ENCODE measurements around the gene TTC23. TPM values are rescaled to one million over a fixed set of nuclear protein-coding genes. Genes with fewer than 3 reads are reported as not detected.

Gene TTC23, protein sequence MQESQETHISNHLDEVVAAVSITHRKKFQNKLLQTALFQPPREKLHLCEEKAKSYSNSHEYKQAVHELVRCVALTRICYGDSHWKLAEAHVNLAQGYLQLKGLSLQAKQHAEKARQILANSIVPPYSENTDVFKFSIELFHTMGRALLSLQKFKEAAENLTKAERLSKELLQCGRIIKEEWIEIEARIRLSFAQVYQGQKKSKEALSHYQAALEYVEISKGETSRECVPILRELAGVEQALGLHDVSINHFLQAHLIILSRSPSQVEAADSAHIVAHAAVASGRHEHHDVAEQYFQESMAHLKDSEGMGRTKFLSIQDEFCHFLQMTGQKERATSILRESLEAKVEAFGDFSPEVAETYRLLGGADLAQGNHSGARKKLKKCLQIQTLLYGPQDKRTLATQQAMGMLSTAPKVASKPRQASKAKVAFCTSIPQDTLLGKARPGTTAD
- polyA plus RNA-seq (2011; rRNA removed) (7.0 and 18.7 TPM in 2 replicates), polyA plus RNA-seq (2017; fragmentation: RNase III; extraction: RNeasy Plus Mini Kit Qiagen cat#74134 plus additional on column Dnase treatment) (16.5 to 17.4 TPM (median 17.4 TPM) in 3 replicates), polyA minus RNA-seq (2011; rRNA and poly(A)+ RNA removed) (7.9 and 8.4 TPM in 2 replicates)
- 2.3 and 3.7 TPM in 2 replicates for polyA plus RNA-seq (2012; cell fraction: cytosol; rRNA removed)
- polyA plus RNA-seq (2012; cell fraction: nucleus; rRNA removed), result 3.4 and 6.9 TPM in 2 replicates

DNA sequence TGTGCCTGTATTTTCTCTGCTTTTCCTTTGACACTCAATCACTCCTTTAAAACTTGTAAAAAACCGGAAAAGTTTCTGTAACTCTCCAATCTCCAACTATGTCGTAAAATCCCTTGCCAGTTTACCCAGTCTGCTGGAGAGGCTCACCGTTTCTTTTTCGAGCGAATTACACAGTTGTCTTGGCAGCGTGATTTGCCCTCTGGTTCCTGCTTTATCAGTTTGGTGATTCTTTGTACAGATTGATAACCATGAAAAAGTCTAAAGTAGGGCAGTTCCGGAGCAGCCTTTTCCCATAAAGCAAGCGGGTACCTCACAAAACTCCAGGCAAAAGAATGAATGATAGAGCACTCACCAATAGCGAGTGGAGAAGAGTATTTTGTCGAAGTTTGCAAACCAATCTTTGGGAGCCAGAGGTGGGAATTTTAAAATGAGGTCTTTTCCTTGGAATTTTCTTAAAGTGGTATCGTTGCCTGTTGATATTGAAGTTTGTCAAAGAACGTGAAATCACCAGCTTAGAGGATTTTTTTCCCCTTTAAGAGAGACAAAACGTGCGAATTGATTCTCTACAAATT is at the start of gene TTC23:
Gene TTC23 (minus strand): TSS at position 312 of the 572 bp plus-strand sequence. CDS start 20,869 bp downstream, outside the sequence.
- peaks cover 15% of the 10 kb centered on the region; the same call in 2 of the 3 replicates for H3K4me1 ChIP-seq
- WGBS (ENCODE audit: missing lambda C conversion rate), result 1% methylated on average over 14 of the region's 14 CpGs
- DNase-seq (ENCODE audit: low read depth in 1 of 2, low spot score in 1 of 2) (peak; percentile 86 to 91), FAIRE-seq (peak; percentile 100), ATAC-seq (peak; percentile 52 to 71; a peak in 5 of 6 replicates)
- TF ChIP-seq PHF8 (IDR thresholded peaks at IDR 0.05; ENCODE audit: borderline replicate concordance, low read depth), result 0 out of 2 replicates have a peak, but pooled peaks have one; percentile 22
- TF ChIP-seq, protein P1, sequence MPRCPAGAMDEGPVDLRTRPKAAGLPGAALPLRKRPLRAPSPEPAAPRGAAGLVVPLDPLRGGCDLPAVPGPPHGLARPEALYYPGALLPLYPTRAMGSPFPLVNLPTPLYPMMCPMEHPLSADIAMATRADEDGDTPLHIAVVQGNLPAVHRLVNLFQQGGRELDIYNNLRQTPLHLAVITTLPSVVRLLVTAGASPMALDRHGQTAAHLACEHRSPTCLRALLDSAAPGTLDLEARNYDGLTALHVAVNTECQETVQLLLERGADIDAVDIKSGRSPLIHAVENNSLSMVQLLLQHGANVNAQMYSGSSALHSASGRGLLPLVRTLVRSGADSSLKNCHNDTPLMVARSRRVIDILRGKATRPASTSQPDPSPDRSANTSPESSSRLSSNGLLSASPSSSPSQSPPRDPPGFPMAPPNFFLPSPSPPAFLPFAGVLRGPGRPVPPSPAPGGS (IDR thresholded peaks at IDR 0.05), result 0 out of 3 replicates have a peak, but pooled peaks have one; percentile 43
- TF ChIP-seq, protein P2, sequence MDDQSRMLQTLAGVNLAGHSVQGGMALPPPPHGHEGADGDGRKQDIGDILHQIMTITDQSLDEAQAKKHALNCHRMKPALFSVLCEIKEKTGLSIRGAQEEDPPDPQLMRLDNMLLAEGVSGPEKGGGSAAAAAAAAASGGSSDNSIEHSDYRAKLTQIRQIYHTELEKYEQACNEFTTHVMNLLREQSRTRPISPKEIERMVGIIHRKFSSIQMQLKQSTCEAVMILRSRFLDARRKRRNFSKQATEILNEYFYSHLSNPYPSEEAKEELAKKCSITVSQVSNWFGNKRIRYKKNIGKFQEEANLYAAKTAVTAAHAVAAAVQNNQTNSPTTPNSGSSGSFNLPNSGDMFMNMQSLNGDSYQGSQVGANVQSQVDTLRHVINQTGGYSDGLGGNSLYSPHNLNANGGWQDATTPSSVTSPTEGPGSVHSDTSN (IDR thresholded peaks at IDR 0.05), result peak; percentile 91
- TF ChIP-seq, protein P3, sequence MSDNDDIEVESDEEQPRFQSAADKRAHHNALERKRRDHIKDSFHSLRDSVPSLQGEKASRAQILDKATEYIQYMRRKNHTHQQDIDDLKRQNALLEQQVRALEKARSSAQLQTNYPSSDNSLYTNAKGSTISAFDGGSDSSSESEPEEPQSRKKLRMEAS (IDR thresholded peaks at IDR 0.05), result peak; percentile 64
- TF ChIP-seq, protein P4, sequence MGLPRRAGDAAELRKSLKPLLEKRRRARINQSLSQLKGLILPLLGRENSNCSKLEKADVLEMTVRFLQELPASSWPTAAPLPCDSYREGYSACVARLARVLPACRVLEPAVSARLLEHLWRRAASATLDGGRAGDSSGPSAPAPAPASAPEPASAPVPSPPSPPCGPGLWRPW (IDR thresholded peaks at IDR 0.05), result no peak
- H3K4me3 ChIP-seq, result peak within 1 kb of the TSS; percentile 72
- ChIA-PET POLR2A (interaction anchor here (1.1 kb wide), 1 partner anchor 126 kb away, joined by 4 read pairs; no protein-coding TSS in a partner anchor), CTCF (interaction anchor here (1.1 kb wide), 1 partner anchor 149 kb away, joined by 3 read pairs; no protein-coding TSS in a partner anchor)
- H3K27ac ChIP-seq, result peak within 1 kb of the TSS; percentile 90 to 91
- H3K9me3 ChIP-seq, result no peaks in the 10 kb centered on the region
- H3K4me2 ChIP-seq, result peak within 1 kb of the TSS; percentile 91

DNA sequence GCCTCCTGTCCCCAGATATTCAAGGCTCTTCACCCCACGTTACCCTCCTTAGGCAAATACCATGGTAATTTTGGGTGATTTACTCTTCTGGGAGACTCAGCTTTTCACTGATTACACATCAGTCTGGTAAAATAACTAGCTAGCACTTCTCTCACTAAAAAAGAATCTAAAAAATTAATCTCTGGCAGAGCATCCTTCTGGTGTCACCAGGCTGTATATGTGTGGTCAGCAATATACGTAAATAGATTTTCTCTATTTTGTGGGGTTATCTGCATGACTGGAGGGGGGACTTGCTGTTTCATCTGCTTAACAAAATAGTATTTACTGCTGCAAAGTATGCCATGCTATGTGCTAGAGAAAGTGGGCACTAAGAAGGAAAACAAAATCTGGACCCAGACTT is 47.0 kb upstream of the TTC23 start:
- POLR2A ChIA-PET, result interaction anchor here (0.8 kb wide), 1 partner anchor 9 kb away, joined by 3 read pairs; no protein-coding TSS in a partner anchor
- Histone ChIP-seq H3K4me2 (no peak overlapping the region), H3K4me1 (no peaks in the 10 kb centered on the region), H3K9me3 (peaks cover 22% of the 10 kb centered on the region; the same call in 2 of the 3 replicates), H3K4me3 (no peak overlapping the region), H3K27ac (no peak overlapping the region)
- ATAC-seq (no peak), DNase-seq (ENCODE audit: low read depth in 1 of 2, low spot score in 1 of 2) (no peak), FAIRE-seq (no peak)
- CTCF ChIA-PET, result interaction anchor here (1.0 to 3.1 kb wide), 6 partner anchors 9 to 436 kb away, joined by 3 to 15 read pairs (median 7); partner anchors contain the start of gene LYSMD4
- no peak for TF ChIP-seq CEBPB (IDR thresholded peaks at IDR 0.05)
- TF ChIP-seq, protein P1 (IDR thresholded peaks at IDR 0.05), result no peak
- peak; percentile 32 for TF ChIP-seq MAFK (IDR thresholded peaks at IDR 0.05; ENCODE audit: partially characterized antibody)
- TF ChIP-seq HOXA7 (CRISPR knock-in tag; IDR thresholded peaks at IDR 0.05), result no peak
- TF ChIP-seq RNF2 (IDR thresholded peaks at IDR 0.05; ENCODE audit: borderline replicate concordance, low read depth), result no peak
- no peak for TF ChIP-seq EHF (CRISPR knock-in tag; IDR thresholded peaks at IDR 0.05)
- TF ChIP-seq RAD21 (conservative IDR thresholded peaks at IDR 0.05 in 1 of 2, IDR thresholded peaks at IDR 0.05 in 1 of 2), result no peak
- no peak for TF ChIP-seq NR3C1 (IDR thresholded peaks at IDR 0.05)
- WGBS (ENCODE audit: missing lambda C conversion rate), result 91% methylated on average over 2 of the region's 2 CpGs

DNA sequence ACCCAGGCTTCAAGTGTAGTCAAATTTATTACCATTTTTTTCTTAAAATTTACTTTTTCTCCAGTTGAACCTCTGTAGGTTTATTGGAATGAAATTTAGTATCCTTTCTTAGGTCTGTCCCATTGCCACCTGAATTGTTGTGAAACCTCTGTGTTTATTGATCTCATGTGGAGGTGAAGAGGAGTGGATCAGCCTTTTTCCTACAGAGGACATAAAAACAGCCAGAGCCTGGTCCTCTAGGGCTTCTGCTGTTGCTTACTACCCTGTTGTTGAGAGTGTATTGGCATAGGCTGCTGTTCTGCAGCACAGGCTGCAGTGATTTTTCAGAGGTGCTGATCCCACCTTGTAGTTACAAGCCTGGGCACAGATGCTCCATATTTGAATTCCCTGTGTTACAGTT is 46.5 kb upstream of the TTC23 start:
- Histone ChIP-seq H3K4me1 (no peaks in the 10 kb centered on the region), H3K27ac (no peak overlapping the region), H3K4me2 (no peak overlapping the region), H3K9me3 (peaks cover 22% of the 10 kb centered on the region; the same call in 2 of the 3 replicates), H3K4me3 (no peak overlapping the region)
- CTCF ChIA-PET, result interaction anchor here (1.3 to 3.1 kb wide), 4 partner anchors 9 to 437 kb away, joined by 4 to 15 read pairs (median 10); partner anchors contain the start of gene LYSMD4
- no peak for ATAC-seq
- POLR2A ChIA-PET, result no interaction called here
- no peak for FAIRE-seq
- no peak for DNase-seq (ENCODE audit: low read depth in 1 of 2, low spot score in 1 of 2)
- TF ChIP-seq, protein P1 (IDR thresholded peaks at IDR 0.05), result no peak
- TF ChIP-seq KDM5A (IDR thresholded peaks at IDR 0.05) (no peak), MYC (IDR thresholded peaks at IDR 0.05; ENCODE audit: borderline replicate concordance, low read length) (no peak), FOXS1 (CRISPR knock-in tag; IDR thresholded peaks at IDR 0.05) (no peak), RARB (CRISPR knock-in tag; IDR thresholded peaks at IDR 0.05) (no peak), CBX8 (IDR thresholded peaks at IDR 0.05) (no peak), SMC3 (IDR thresholded peaks at IDR 0.05) (no peak), MAFK (IDR thresholded peaks at IDR 0.05; ENCODE audit: partially characterized antibody) (no peak), FOSB (CRISPR knock-in tag; IDR thresholded peaks at IDR 0.05) (no peak), JUNB (IDR thresholded peaks at IDR 0.05) (no peak)

Measured in A549 (cell line).